LoVo (cell line): ENCODE results near the gene TLX2.

Experiments
- DNase-seq: peaks from one replicate; pipeline ENCODE4 v3.0.0-alpha.2; 2016; ENCODE audit warnings: low spot score

Gene TLX2

DNA sequence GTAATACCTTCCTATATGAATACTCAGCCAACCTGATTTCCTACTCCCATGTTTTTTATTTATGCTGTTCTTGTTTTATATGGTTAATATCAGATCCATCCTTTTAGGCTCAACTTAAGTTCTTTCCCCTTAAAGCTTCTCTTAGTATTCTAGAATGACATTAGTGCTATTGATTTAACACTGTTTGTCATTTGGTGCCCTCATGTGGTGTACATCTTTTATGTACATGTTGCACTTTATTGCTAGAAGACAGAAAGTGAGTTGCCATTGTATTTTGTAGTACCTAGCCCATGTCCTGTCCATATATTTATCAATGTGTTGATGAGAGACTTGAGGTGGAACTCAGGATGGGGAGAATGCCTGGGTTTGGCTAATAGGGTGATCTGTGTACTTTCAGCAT lies 18.0 kb downstream of the TLX2 start:
- DNase-seq, result peak; percentile 22

- no peak for DNase-seq
These were observed 19.2 kb downstream of the TLX2 start for GRCh38 chr2:74533464-74533863.

- no peak for DNase-seq
These were observed 20.2 kb downstream of the TLX2 start for GRCh38 chr2:74534411-74534810.

GRCh38 chr2:74535440-74535965 lies 21.3 kb downstream of the TLX2 start:
- no peak for DNase-seq

- DNase-seq, result no peak
These were observed 22.1 kb downstream of the TLX2 start for GRCh38 chr2:74536166-74536950.

DNA sequence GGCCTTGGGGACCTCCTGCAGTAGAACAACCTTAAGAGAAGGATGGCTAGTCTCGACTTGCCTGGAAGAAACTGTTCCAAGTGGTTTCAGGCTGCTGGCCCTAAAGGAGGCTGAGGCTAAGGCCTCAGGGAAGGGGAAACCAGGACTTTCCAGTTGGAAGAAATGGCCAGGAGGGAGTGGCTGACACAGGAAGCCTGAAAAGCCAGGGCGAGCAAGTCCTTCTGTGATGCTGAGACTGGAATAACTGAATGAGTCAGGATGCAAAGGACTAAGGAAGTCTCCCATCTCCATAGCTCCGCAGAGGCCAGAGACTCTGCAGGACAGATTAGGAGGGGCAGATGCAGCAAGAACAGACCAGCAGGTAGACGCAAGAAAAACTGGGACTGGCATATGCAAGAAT lies 22.9 kb downstream of the TLX2 start:
- no peak for DNase-seq

- DNase-seq, result no peak
These were observed 24.7 kb downstream of the TLX2 start for GRCh38 chr2:74538881-74539339.

- no peak for DNase-seq
These were observed 26.0 kb downstream of the TLX2 start for GRCh38 chr2:74540291-74540690.

- no peak for DNase-seq
These were observed 28.7 kb downstream of the TLX2 start for GRCh38 chr2:74542978-74543377.

GRCh38 chr2:74544634-74545033 lies 30.4 kb downstream of the TLX2 start:
- no peak for DNase-seq

DNA sequence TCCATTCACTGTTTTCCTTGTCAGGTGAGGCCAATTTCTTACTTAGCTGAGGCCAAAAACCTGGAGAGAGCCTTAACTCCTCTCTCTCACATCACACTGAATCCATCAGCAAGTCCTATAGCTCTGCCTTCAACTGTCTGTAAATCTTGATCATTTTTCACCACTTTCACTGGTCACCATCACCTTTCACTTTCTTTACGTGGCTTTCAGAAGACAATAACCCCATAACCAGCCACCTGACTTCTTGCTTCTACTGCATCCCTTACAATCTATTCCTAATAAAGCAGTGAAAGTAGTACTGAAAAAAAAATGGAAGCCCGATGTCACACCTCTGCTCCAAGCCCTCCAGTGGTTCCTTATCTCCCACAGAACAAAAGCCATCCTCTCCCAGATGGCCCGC lies 31.8 kb downstream of the TLX2 start:
- no peak for DNase-seq

DNA sequence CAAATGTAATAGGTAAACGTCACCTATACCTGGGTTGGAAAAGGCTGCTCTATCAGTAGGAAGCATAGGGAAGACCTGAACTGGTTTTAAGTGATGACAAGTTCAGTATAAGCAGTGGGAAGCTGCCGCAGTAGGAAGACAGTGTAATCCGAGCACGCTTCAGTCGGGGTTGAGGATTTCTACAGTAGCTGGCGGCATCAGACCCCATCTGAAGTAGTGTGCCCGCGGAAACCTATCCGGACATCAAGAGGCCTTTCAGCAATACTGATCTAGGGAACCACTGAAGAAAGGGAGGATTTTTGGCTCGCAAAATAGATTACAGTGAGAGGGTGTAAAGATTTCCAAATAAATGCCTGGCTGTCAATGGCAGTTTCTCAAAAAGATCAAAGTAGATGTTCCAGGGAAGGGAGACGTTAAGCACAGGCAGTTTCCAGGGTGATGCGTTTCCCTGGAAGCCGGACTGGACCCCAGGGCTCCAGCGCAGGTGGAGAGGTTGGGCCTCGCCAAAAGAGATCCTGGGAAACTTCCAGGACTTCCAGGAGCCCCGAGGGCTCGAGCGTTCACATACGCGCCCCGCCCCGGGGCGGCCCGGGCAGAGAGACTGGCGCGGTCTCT lies 34.1 kb downstream of the TLX2 start:
- DNase-seq, result no peak

DNA sequence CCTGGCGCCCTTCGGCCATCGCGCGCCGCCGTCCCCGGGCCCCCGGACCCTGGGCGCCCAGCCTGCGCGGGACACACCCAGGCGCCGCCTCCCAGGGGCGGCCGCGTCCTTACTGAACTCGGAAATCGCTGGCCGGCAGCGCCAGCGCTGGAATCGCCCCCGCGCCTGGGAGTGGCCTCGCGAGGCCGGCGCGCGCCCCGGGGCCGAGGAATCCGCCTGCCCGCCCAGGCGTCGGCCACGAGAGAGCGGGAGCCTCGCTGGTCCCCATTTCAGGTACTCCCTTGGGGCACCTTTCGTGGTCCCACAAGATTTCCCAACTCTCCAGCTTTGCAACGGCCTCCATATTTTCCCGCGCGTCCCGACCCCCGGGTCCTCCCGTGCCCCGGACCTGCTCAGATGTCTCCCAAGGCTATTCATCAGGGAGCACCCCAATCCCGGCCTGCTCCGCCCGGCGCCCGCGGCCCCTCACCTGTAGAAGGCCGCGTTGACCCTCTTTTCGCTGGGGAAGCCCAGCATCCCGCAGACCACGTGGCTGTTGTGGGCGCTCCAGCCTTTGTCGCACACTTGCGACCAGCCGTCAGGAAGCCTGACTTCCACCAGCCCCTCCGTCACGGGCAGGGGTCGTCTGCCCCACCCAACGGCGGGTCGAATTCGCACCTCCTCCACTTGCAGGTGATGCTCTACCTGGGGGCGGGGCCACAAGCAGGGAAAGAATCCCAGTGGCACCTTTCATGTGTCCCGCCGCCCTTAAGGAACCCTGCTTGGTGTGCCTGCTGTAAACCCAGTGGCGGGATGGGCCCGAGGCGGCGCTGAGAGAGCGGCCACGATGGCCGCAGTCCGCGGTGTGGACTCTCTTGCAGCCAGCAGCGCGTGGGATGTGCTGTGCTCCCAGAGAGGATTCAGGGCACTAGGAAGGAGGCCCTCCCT lies 34.9 kb downstream of the TLX2 start:
- DNase-seq, result peak; percentile 74

DNA sequence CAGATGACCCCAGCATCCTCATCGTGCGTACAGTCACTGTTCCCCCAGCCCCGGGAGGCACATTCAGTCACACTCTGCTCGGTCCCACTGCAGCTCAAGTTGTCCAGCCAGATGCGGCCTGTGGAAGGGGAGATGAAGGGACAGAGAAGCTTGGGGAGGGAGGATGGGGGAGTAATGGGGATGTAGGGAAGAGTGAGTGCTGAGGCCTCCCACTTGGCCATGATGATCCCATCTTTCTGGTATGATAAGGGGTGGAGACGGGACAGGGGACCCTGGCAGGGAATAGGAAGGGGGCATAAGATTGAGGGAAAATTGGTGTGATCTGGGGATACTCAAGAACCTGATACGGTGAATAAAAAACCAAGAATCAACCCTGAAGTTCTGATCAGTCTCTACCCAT lies 36.0 kb downstream of the TLX2 start:
- no peak for DNase-seq

DNA sequence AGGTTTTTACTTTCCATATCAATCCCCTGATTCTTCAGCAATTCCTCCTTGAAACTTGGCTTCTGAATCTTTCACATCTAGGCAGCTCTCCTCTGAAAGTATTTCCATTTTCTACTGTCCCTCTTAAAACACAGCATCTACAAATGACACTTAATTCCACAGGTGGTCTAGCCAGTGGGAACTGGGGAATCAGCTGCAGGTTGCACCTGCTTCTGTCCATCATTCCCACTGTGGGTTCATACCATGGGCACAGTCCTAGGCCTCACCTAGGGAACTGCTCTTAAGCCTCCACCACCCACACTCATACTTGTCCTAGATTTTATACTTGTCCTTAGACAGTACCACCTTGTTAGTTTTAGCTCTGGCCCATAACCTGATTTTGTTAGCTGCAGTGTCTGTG lies 37.3 kb downstream of the TLX2 start:
- no peak for DNase-seq

- no peak for DNase-seq
These were observed 38.0 kb downstream of the TLX2 start for GRCh38 chr2:74551942-74552913.

DNA sequence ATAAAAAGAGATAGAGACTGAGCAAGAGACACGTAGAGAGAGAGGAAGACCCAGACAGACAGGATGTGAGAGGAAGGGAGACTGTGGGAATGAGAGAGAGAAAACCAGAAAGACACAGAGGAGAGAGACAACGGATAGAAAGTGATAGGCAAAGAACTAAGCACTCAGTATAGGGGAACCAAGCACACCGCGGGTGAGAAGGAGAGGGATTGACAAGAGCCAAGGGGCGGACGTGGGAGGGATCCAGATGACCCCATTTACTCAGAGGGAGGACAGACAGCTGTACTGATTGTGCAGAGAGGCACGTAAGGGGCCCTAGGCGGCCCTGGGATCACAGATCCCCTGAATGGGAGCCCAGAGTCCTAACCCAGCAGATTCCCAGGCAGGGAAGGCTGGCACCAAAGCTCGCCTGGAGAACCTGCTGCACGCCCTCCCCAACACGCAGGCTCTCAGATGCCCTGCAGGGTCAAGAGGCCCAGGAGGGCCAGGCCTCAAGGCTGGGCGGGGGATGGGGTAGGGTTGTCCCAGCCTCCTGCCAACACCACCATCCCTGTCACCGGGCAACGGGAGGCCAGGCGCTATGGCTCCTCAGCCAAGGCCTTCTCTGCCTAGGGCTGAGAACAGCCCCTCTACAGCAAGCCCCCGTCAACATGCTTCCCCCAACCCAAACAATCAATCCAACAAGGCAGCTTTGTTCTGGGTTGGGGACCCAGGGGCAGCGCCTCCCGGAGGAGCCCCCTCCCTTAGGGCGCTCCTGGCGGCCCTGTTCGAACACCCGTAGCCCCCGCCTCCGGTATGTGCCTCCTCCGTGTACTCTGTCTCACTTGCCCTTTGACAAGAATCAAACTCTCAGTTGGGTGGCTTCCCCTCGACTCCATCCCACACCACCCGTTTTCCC lies 38.9 kb downstream of the TLX2 start:
- DNase-seq, result no peak

DNA sequence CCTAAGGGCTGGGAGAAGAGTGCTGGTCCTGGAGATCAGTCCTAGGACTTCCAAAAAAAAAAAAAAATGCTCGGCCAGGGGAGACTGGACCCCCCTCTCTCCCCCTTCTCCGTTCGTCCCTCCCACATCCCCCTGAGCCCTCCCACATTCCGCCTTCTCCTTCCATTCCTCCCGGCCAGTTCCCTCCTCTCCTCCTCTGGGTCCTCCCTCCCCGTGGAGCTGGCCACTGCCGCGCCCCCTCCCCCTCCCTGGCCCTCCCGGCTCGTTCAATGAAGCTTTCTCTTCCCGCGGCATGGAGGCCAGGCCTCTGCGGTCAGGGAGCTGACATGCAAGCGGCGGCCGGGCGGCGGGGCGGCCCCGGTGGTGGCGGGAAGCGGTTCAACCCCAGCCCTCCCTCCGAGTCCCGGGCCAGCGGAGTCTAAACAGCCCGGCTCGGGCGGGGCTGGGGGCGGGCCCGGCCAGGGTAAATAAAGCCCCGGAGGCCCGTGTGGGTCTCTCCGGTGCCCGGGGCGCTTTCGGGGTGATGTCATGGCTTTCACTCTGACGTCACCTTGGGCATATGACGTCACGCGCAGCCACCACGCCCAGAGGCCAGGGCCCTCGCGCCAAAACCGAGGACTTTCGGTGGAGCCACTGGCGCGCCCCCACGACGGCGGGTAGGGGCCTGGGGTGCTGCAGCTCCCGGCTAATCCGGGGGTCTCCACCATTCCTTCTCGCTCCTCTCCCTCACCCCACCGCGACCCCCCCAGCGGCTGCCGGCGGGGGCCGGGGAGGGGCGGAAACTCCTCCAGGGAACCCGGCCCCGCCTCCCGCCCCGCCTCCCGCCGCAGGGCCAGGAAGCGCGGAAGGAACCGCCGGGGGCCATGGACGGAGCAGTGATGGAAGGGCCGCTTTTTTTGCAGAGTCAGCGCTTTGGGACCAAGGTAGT lies 39.9 kb downstream of the TLX2 start, which contains the start of the genes DOK1 and LOXL3:
Gene DOK1 (plus strand): TSS at position 829 of the 928 bp plus-strand sequence. CDS start 35 bp downstream, at position 864.
Gene LOXL3 (minus strand): TSS at position 51 of the 928 bp plus-strand sequence. CDS start 1,308 bp downstream, outside the sequence.
- DNase-seq, result peak; percentile 79
